GM12878 (cell line): ENCODE data around the gene ULK4. TPM values are rescaled to one million over a fixed set of nuclear protein-coding genes. Genes with fewer than 3 reads are reported as not detected.

Experiments used
- ATAC-seq: fragments of 200-7000 bp; cut with Tn5 transposase; 3 replicates; pipeline ENCODE4 v1.9.1; 2020; ENCODE audit warnings: mild to moderate bottlenecking, moderate library complexity
- BruUV-seq: library from RNA; stranded (reverse); fragments of 400-500 nt; replicated peaks from 2 replicates; lab custom pipeline; 2021; lab: Mats Ljungman, UMichigan
- CTCF ChIA-PET: fragments of 300-600 bp; sonication (Branson Sonifier 250); formaldehyde crosslinking; extraction: SDS; loops from one replicate; lab custom pipeline; 2021; ENCODE audit warnings: inconsistent platforms; lab: Yijun Ruan, JAX
- POLR2A ChIA-PET: fragments of 350-600 bp; formaldehyde crosslinking; extraction: SDS; loops from one replicate; lab custom pipeline; 2021; ENCODE audit warnings: inconsistent platforms; lab: Charles Lee
- RAD21 ChIA-PET: fragments of 300-600 bp; sonication (Branson Sonifier 250); formaldehyde crosslinking; loops from one replicate; lab custom pipeline; 2023; ENCODE audit warnings: antibody characterized with exemption; ENCODE audit not compliant: unreplicated experiment; lab: Charles Lee
- SMC1A ChIA-PET: fragments of 300-600 bp; sonication (Branson Sonifier 250); formaldehyde crosslinking; loops from one replicate; lab custom pipeline; 2023; ENCODE audit not compliant: unreplicated experiment, uncharacterized antibody; lab: Charles Lee
- DNase-seq: peaks from one replicate; pipeline ENCODE4 v3.0.0-alpha.2; 2011; ENCODE audit warnings: low read depth, low spot score
- FAIRE-seq: peaks from 3 replicates; lab custom pipeline; 2011; peaks lifted over from hg19 to GRCh38; lab: Jason Lieb, UNC
- H2AFZ ChIP-seq: 2 replicates; pipeline ENCODE4 v1.6.0; 2011; ENCODE audit warnings: low read depth, low read length, control low read depth; ENCODE audit not compliant: control insufficient read depth
- H3K27ac ChIP-seq: 2 replicates; pipeline ENCODE4 v1.5.1; 2011; ENCODE audit warnings: control low read depth; ENCODE audit not compliant: control insufficient read depth, insufficient read depth
- H3K27me3 ChIP-seq, 2 experiments: replicated peaks in 1 of 2; 2 replicates each; pipeline versions ENCODE4 v1.6.0 to v1.6.1; 2011; ENCODE audit warnings: low read length in 1 of 2; ENCODE audit not compliant: control insufficient read depth in 2 of 2, insufficient read depth in 2 of 2
- H3K36me3 ChIP-seq, 2 experiments: 2 replicates each; pipeline ENCODE4 v1.5.1; 2011; ENCODE audit warnings: low read length in 1 of 2; ENCODE audit not compliant: control insufficient read depth in 2 of 2, insufficient read depth in 2 of 2
- H3K4me1 ChIP-seq: 2 replicates; pipeline ENCODE4 v1.6.1; 2011; ENCODE audit warnings: mild to moderate bottlenecking, low read length, moderate library complexity, mixed read lengths; ENCODE audit not compliant: control insufficient read depth, insufficient read depth
- H3K4me2 ChIP-seq: 2 replicates; pipeline ENCODE4 v1.6.0; 2011; ENCODE audit warnings: control low read depth; ENCODE audit not compliant: control insufficient read depth, insufficient read depth
- H3K4me3 ChIP-seq: fragments of 200-600 bp; sonication (generic); 2 replicates; pipeline ENCODE4 v1.5.1; 2016
- H3K79me2 ChIP-seq: 2 replicates; pipeline ENCODE4 v1.6.0; 2011; ENCODE audit warnings: low read length; ENCODE audit not compliant: control insufficient read depth, insufficient read depth
- H3K9ac ChIP-seq: 2 replicates; pipeline ENCODE4 v1.8.0; 2011; ENCODE audit warnings: low read length, control low read depth, mixed read lengths; ENCODE audit not compliant: control insufficient read depth, insufficient read depth
- H3K9me3 ChIP-seq: replicated peaks from 3 replicates; pipeline ENCODE4 v1.5.1; 2011; ENCODE audit warnings: mild to moderate bottlenecking, low read length; ENCODE audit not compliant: control insufficient read depth, insufficient read depth
- H4K20me1 ChIP-seq: 2 replicates; pipeline ENCODE4 v1.6.0; 2011; ENCODE audit not compliant: control insufficient read depth, insufficient read depth
- ATF7 ChIP-seq: fragments of 450-650 bp; IDR thresholded peaks from 2 replicates; pipeline ENCODE4 v1.6.1; 2016; ENCODE audit warnings: low read depth, mild to moderate bottlenecking
- BMI1 ChIP-seq: fragments of 450-650 bp; IDR thresholded peaks from 2 replicates; pipeline ENCODE4 v1.6.1; 2016; ENCODE audit warnings: mild to moderate bottlenecking, moderate library complexity, borderline replicate concordance
- CBFB ChIP-seq: IDR thresholded peaks from 2 replicates; pipeline ENCODE4 v1.6.1; 2016; ENCODE audit warnings: antibody characterized with exemption, low read depth
- CREB1 ChIP-seq: IDR thresholded peaks from 2 replicates; pipeline ENCODE4 v1.6.1; 2012; ENCODE audit warnings: low read depth, mild to moderate bottlenecking, inconsistent platforms
- FOXK2 ChIP-seq: fragments of 450-650 bp; IDR thresholded peaks from 2 replicates; pipeline ENCODE4 v1.6.1; 2017; ENCODE audit warnings: mild to moderate bottlenecking, moderate library complexity
- GABPA ChIP-seq: IDR thresholded peaks from 2 replicates; pipeline ENCODE4 v1.6.1; 2014; ENCODE audit warnings: antibody characterized with exemption, low read depth, mild to moderate bottlenecking, inconsistent platforms
- HDGF ChIP-seq: fragments of 450-650 bp; IDR thresholded peaks from 2 replicates; pipeline ENCODE4 v1.6.1; 2016; ENCODE audit warnings: antibody characterized with exemption
- MTA2 ChIP-seq: fragments of 450-650 bp; IDR thresholded peaks from 2 replicates; pipeline ENCODE4 v1.6.1; 2016; ENCODE audit warnings: low read depth, mild to moderate bottlenecking, moderate library complexity
- PBX3 ChIP-seq: IDR thresholded peaks from 2 replicates; pipeline ENCODE4 v1.6.1; 2011; ENCODE audit warnings: mild to moderate bottlenecking, low read depth, low read length, moderate library complexity; ENCODE audit not compliant: insufficient replicate concordance
- RAD21 ChIP-seq: IDR thresholded peaks from 2 replicates; pipeline ENCODE4 v1.6.1; 2011; ENCODE audit warnings: mild to moderate bottlenecking, low read depth, low read length, moderate library complexity; ENCODE audit not compliant: insufficient read depth
- RBBP5 ChIP-seq: fragments of 200-600 bp; sonication (generic); conservative IDR thresholded peaks from 2 replicates; pipeline ENCODE4 v1.6.1; 2016
- RUNX3 ChIP-seq: IDR thresholded peaks from 2 replicates; pipeline ENCODE4 v1.6.1; 2012; ENCODE audit warnings: low read length, inconsistent platforms
- SKIL ChIP-seq: fragments of 450-650 bp; IDR thresholded peaks from 2 replicates; pipeline ENCODE4 v1.6.1; 2017; ENCODE audit warnings: mild to moderate bottlenecking, low read depth, inconsistent platforms; ENCODE audit not compliant: poor library complexity, severe bottlenecking
- TBL1XR1 ChIP-seq: IDR thresholded peaks from 2 replicates; pipeline ENCODE4 v1.6.1; 2012; ENCODE audit warnings: low read depth, low read length, improper control_type of control experiment
- USF1 ChIP-seq: IDR thresholded peaks from 2 replicates; pipeline ENCODE4 v1.6.1; 2011; ENCODE audit warnings: borderline replicate concordance, low read depth, mild to moderate bottlenecking, moderate library complexity, mixed read lengths, low read length; ENCODE audit not compliant: insufficient read depth; ENCODE audit errors: extremely low read length
- ZZZ3 ChIP-seq: IDR thresholded peaks from 2 replicates; pipeline ENCODE4 v1.6.1; 2011; ENCODE audit warnings: low read depth; ENCODE audit not compliant: control insufficient read depth, insufficient read length
- WGBS: methylation state at CpG from one replicate; pipeline ENCODE4 v1.1.6; 2016; ENCODE audit warnings: low lambda C conversion rate; ENCODE audit not compliant: insufficient replicate concordance, insufficient coverage; ENCODE audit errors: missing lambda C conversion rate; 5-methylcytosine and 5-hydroxymethylcytosine counted together
- in situ Hi-C: fragments of 300-500 bp; cut with MboI; formaldehyde crosslinking; loops from 9 replicates; pipeline ENCODE4 v1.14.3; 2018; ENCODE audit warnings: mixed read lengths
- intact Hi-C: fragments of 100-400 bp; cut with micrococcal nuclease; formaldehyde crosslinking; loops from one replicate; pipeline ENCODE4 v1.14.2; 2022; ENCODE audit not compliant: unreplicated experiment
- polyA plus RNA-seq, 11 experiments: library from polyadenylated mRNA; depleted of rRNA in 4 of 11; unstranded in 6 of 11; stranded (reverse) in 5 of 11; fragments of >200 nt; fragmentation: Nextera tagmentation in 4 of 11; fragmentation: Illumina TruSeq in 1 of 11; extraction: Ambion mirVana in 4 of 11; extraction: Trizol in 1 of 11; gene quantifications; 1 replicate in 1 of 11; 2 replicates in 10 of 11; pipeline versions ENCODE4 v1.2.1 to v1.2.3, GENCODE V29; 2011 to 2016; ENCODE audit warnings: inconsistent platforms in 2 of 11, missing spikeins in 2 of 11, low read depth in 1 of 11
- total RNA-seq, 4 experiments: library from RNA; depleted of rRNA in 3 of 4; stranded (reverse); fragments of >200 nt in 3 of 4; fragmentation: Illumina TruSeq in 1 of 4; extraction: Trizol in 1 of 4; gene quantifications; 2 replicates each; pipeline versions ENCODE4 v1.2.1 to v1.2.3, GENCODE V29; 2013 to 2021

The ULK4 gene
- total and polyA plus RNA-seq, 10 of the 15 experiments (the other 5 are each of a cell fraction or from before 2014, with no cell fraction given): 3.5 to 7.6 (median 6.3) TPM

GRCh38 chr3:41296556-41296955, 665.3 kb downstream of the ULK4 start:
- H3K9ac ChIP-seq: no peak overlapping the region
- H3K36me3 ChIP-seq: no peaks in the 10 kb centered on the region
- in situ Hi-C loops: no loop called here
- no peak overlapping the region for H3K4me3 ChIP-seq
- H3K27ac ChIP-seq: no peak overlapping the region
- intact Hi-C loops: no loop called here
- no peak for DNase-seq
- H3K27me3 ChIP-seq: no peaks in the 10 kb centered on the region
- ATAC-seq: no peak
- ChIA-PET RAD21 (no interaction called here), SMC1A (interaction anchor here (1.0 kb wide), 1 partner anchor 40 kb away, joined by 5 read pairs; no protein-coding TSS in a partner anchor), CTCF (no interaction called here), POLR2A (no interaction called here)
- BruUV-seq: no TSS peak
- 61% methylated on average over 2 of the region's 2 CpGs for WGBS
- no peak overlapping the region for H2AFZ ChIP-seq
- FAIRE-seq: no peak
- no peaks in the 10 kb centered on the region for H3K4me1 ChIP-seq
- H3K79me2 ChIP-seq: no peaks in the 10 kb centered on the region
- TF ChIP-seq CBFB: no peak
- no peak for TF ChIP-seq MTA2
- TF ChIP-seq CREB1: no peak
- TF ChIP-seq RBBP5: no peak
- no peak for TF ChIP-seq HDGF
- no peak for TF ChIP-seq ATF7
- TF ChIP-seq TBL1XR1: no peak
- no peaks in the 10 kb centered on the region for H3K9me3 ChIP-seq
- no peak overlapping the region for H3K4me2 ChIP-seq
- H4K20me1 ChIP-seq: no peaks in the 10 kb centered on the region

- ChIA-PET CTCF (no interaction called here), SMC1A (interaction anchor here (1.0 kb wide), 1 partner anchor 41 kb away, joined by 5 read pairs; no protein-coding TSS in a partner anchor), POLR2A (no interaction called here), RAD21 (no interaction called here)
- no peak overlapping the region for H2AFZ ChIP-seq
- H3K27me3 ChIP-seq: no peaks in the 10 kb centered on the region
- BruUV-seq: no TSS peak
- no peaks in the 10 kb centered on the region for H3K36me3 ChIP-seq
- H3K4me2 ChIP-seq: no peak overlapping the region
- no peaks in the 10 kb centered on the region for H4K20me1 ChIP-seq
- H3K4me3 ChIP-seq: no peak overlapping the region
- H3K9ac ChIP-seq: no peak overlapping the region
- ATAC-seq (no peak), DNase-seq (no peak), FAIRE-seq (no peak)
- TF ChIP-seq FOXK2 (no peak), PBX3 (no peak), SKIL (no peak), RAD21 (no peak), GABPA (no peak), USF1 (no peak), BMI1 (no peak), ZZZ3 (no peak), RUNX3 (no peak)
- H3K4me1 ChIP-seq: no peaks in the 10 kb centered on the region
- no peaks in the 10 kb centered on the region for H3K79me2 ChIP-seq
- in situ Hi-C loops (no loop called here), intact Hi-C loops (no loop called here)
- WGBS: 26% methylated on average over 3 of the region's 3 CpGs
- H3K27ac ChIP-seq: no peak overlapping the region
- no peaks in the 10 kb centered on the region for H3K9me3 ChIP-seq
Observed at GRCh38 chr3:41295740-41296139, 666.2 kb downstream of the ULK4 start.
